Uterus (tissue), 4 donors: ENCODE measurements around the gene WNK1. TPM values are rescaled to one million over a fixed set of nuclear protein-coding genes. Genes with fewer than 3 reads are reported as not detected.
A peak's percentile ranks its signal among the peaks of the same experiment; 100 is the strongest.

Experiments
- DNase-seq, 2 donors: peaks; one replicate each; pipeline ENCODE4 v3.0.0-alpha.2; 2019 to 2020
- H3K27ac ChIP-seq, 2 donors: fragments of 200-600 bp; sonication (generic); 1 replicate in 1 of 2; 2 replicates in 1 of 2; pipeline ENCODE4 v1.5.1; 2016 to 2018
- H3K27me3 ChIP-seq, 2 donors: fragments of 200-600 bp; sonication (generic); one replicate each; pipeline ENCODE4 v1.5.1; 2018 to 2019; ENCODE audit warnings: control low read depth in 1 of 2
- H3K36me3 ChIP-seq, 2 donors: fragments of 200-600 bp; sonication (generic); one replicate each; pipeline ENCODE4 v1.5.1; 2019; ENCODE audit warnings: control low read depth in 1 of 2
- H3K4me1 ChIP-seq, 2 donors: fragments of 200-600 bp; sonication (generic); one replicate each; pipeline ENCODE4 v1.5.1; 2018 to 2019; ENCODE audit warnings: control low read depth in 1 of 2
- H3K4me3 ChIP-seq, 2 donors: fragments of 200-600 bp; sonication (generic); 1 replicate in 1 of 2; 2 replicates in 1 of 2; pipeline ENCODE4 v1.5.1; 2018 to 2019; ENCODE audit warnings: mild to moderate bottlenecking in 1 of 2
- H3K9me3 ChIP-seq, 2 donors: fragments of 200-600 bp; sonication (generic); one replicate each; pipeline ENCODE4 v1.5.1; 2019; ENCODE audit warnings: control low read depth in 1 of 2
- CTCF ChIP-seq, 4 experiments: fragments of 200-600 bp in 2 of 4; fragments of 450-650 bp in 2 of 4; sonication (generic) in 2 of 4; IDR thresholded peaks; one replicate each; pipeline ENCODE4 v1.5.1; 2016 to 2019; ENCODE audit warnings: antibody characterized with exemption in 4 of 4, mild to moderate bottlenecking in 2 of 4, moderate library complexity in 1 of 4
- POLR2A ChIP-seq, 2 donors: fragments of 450-650 bp; IDR thresholded peaks; one replicate each; pipeline ENCODE4 v1.6.1; 2016; ENCODE audit warnings: antibody characterized with exemption in 2 of 2, mild to moderate bottlenecking in 1 of 2, moderate library complexity in 1 of 2
- intact Hi-C: fragments of 100-400 bp; cut with DNase I; formaldehyde crosslinking; loops from one replicate; pipeline ENCODE4 v1.15.1; 2023; ENCODE audit warnings: low total_unique reads
- total RNA-seq, 4 donors: library from RNA; depleted of rRNA in 3 of 4; stranded (reverse); fragments of >200 nt in 3 of 4; gene quantifications; one replicate each; pipeline versions ENCODE4 v1.1.0 to v1.2.4, GENCODE V29; 2014 to 2023
- donor health status: DM: yes; HTN: yes; CAD: no.

WNK1 gene
- total RNA-seq, 4 donors from 2014 or later = 57.1 to 208 (median 81.0) TPM

- Histone ChIP-seq H3K4me1 (no peaks in the 10 kb centered on the region), H3K9me3 (no peaks in the 10 kb centered on the region), H3K4me3 (no peak overlapping the region), H3K27me3 (no peaks in the 10 kb centered on the region), H3K27ac (no peak overlapping the region), H3K36me3 (no peaks in the 10 kb centered on the region)
- TF ChIP-seq POLR2A (IDR thresholded peaks at IDR 0.05) = no peak
- no peak for TF ChIP-seq CTCF (IDR thresholded peaks at IDR 0.05)
- DNase-seq = no peak
- intact Hi-C loops = no loop called here
Observed at GRCh38 chr12:944211-944610, 191.8 kb downstream of the WNK1 start.

DNA sequence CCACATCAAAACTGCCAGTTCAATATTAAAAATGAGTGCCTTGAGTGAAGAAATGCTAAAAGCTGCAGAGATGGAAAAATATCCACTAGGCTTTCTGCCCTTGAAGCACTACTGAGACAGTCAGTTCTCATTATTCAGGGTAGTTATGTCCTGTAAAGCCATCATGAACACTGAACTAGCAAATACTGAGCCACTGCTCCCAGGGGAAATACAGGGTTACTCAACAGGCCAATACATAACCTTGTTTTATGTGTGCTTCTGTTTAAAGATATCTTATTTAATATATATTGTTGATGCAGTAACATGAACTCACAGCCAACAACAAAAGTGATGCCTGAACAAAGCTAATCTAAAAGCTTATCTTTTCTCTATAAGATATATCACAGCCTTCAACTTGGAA, 193.8 kb downstream of the WNK1 start:
- no peak overlapping the region for H3K4me3 ChIP-seq
- no peaks in the 10 kb centered on the region for H3K27me3 ChIP-seq
- DNase-seq = no peak
- no peaks in the 10 kb centered on the region for H3K4me1 ChIP-seq
- no peaks in the 10 kb centered on the region for H3K36me3 ChIP-seq
- TF ChIP-seq CTCF (IDR thresholded peaks at IDR 0.05) (no peak), POLR2A (IDR thresholded peaks at IDR 0.05) (no peak)
- no peak overlapping the region for H3K27ac ChIP-seq
- intact Hi-C loops = no loop called here
- no peaks in the 10 kb centered on the region for H3K9me3 ChIP-seq

DNA sequence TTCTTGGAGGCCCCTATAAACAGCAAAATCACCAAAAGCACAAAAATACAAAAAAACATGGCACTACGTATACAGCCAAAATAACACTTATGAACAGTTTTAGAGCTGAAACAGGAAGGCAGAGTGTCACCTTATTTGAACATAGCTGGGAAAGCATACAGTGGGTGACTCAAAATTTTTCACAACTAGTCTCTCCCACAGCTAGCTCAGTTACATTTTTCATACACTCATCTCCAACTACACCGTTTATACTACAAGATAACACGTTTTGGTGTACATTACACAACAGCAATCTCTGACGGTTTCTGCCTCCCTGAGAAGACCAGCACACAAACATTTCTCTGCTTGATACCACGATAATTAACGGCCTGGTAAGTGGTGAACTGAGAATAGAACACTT, 194.3 kb downstream of the WNK1 start:
- Histone ChIP-seq H3K9me3 (no peaks in the 10 kb centered on the region), H3K27ac (no peak overlapping the region), H3K36me3 (no peaks in the 10 kb centered on the region), H3K27me3 (no peaks in the 10 kb centered on the region), H3K4me1 (no peaks in the 10 kb centered on the region), H3K4me3 (no peak overlapping the region)
- intact Hi-C loops = no loop called here
- TF ChIP-seq POLR2A (IDR thresholded peaks at IDR 0.05) (no peak), CTCF (IDR thresholded peaks at IDR 0.05) (no peak)
- DNase-seq = no peak

DNA sequence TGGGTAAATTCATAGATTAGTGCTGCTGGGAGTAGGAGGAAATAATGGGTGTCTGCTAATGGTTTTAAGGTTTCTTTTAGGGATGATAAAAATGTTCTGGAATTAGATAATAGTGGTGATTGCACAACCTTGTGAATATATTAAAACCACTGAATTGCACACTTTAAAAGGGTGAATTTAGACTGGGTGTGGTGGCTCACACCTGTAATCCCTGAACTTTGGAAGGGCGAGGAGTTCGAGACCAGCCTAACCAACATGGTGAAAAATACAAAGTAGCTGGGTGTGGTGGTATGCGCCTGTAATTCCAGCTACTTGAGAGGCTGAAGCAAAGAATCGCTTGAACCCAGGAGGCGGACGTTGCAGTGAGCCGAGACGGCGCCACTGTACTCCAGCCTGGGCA, 195.9 kb downstream of the WNK1 start:
- H3K4me1 ChIP-seq = no peaks in the 10 kb centered on the region
- intact Hi-C loops = no loop called here
- no peak for DNase-seq
- peak overlapping the region in 1 of 2 donors; percentile 68 for H3K4me3 ChIP-seq
- no peaks in the 10 kb centered on the region for H3K36me3 ChIP-seq
- no peaks in the 10 kb centered on the region for H3K9me3 ChIP-seq
- TF ChIP-seq CTCF (IDR thresholded peaks at IDR 0.05) (no peak), POLR2A (IDR thresholded peaks at IDR 0.05) (no peak)
- no peaks in the 10 kb centered on the region for H3K27me3 ChIP-seq
- no peak overlapping the region for H3K27ac ChIP-seq

- Histone ChIP-seq H3K36me3 (no peaks in the 10 kb centered on the region), H3K4me1 (no peaks in the 10 kb centered on the region), H3K27me3 (no peaks in the 10 kb centered on the region), H3K27ac (peak within 1 kb of the TSS; percentile 92 to 93), H3K9me3 (no peaks in the 10 kb centered on the region), H3K4me3 (peak within 1 kb of the TSS; percentile 68 to 88)
- intact Hi-C loops = loop anchor here (10.0 kb wide), 1 partner anchor 385 kb away; no protein-coding TSS in a partner anchor
- DNase-seq = peak; percentile 98
- TF ChIP-seq CTCF (IDR thresholded peaks at IDR 0.05) = peak; percentile 98 to 99 (median 98)
- peak; percentile 35 to 67 for TF ChIP-seq POLR2A (IDR thresholded peaks at IDR 0.05)
Observed at GRCh38 chr12:949453-950191, 197.2 kb downstream of the WNK1 start, which contains the start of gene RAD52. Gene RAD52 (minus strand): TSS chr12:949694. CDS start chr12:933058, 16,636 bp downstream.
